Stimulated activated CD8-positive, alpha-beta memory T cell treated with anti-CD3 and anti-CD28 coated beads, Interleukin-15, amount 100 ng/mL, for 4 hours (primary cell): Measurements from ENCODE around the gene WBP2.

Source experiments
- DNase-seq, 2 donors: peaks; one replicate each; pipeline ENCODE4 v3.0.0-alpha.2; 2020; ENCODE audit warnings: low read depth in 2 of 2

Gene WBP2

DNA sequence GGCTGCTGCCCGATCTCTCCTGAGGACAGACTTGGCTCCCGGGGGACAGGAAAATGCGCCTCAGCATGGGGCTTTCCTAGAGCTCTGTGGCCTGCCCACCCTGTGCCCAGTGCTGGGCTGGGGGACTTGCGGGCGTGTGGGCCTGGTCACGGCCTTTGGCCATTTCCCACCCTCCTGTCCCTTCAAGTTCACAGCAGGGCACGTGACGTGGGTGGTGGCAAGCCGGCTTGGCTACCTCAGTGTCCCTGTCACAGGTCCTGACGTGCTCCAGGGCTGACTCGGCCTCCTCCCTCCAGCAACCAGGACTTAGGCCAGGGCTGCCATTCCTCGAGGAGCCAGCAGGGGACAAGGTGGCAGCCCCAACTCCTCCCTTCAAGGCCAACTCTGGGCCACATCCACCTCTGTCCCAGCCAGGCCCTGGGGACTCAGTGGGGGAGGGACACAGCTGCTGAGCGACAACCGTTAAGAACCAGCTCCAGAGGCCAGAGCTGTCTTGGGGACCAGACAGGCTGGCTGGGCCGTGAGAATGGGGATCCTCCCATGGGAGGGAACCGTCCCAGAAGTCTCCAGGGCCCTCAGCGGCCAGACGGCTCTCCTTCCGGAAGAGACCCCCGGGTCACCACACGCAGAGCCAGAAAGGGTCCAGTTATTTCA is 9.9 kb downstream of the WBP2 start:
- no peak for DNase-seq

DNA sequence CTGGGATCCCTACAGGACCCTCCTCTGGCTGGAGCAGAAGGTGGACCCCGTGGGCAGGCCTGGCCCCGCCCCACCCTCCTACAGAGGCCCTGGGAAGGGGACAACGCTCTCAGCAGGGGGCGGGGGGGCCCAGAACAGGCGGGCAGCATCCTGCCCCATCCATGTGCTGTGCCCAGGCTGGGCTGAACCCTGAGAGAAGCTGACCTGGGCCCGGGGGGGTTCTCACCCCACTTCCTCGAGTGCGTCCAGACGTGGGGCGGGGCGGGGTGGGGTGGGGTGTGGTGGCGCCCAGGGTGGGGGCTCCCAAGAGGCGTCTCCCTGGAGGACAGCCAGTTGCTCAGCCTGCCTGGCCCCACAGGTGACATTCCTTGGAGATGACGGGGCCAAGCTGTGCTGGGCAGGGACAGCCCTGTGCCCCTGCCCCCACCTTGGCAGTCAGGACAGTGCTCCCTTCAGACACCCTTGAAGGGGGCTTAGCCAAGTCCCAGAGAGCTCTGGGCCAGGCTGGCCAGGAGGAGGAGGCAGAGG is 10.5 kb downstream of the WBP2 start:
- no peak for DNase-seq

DNA sequence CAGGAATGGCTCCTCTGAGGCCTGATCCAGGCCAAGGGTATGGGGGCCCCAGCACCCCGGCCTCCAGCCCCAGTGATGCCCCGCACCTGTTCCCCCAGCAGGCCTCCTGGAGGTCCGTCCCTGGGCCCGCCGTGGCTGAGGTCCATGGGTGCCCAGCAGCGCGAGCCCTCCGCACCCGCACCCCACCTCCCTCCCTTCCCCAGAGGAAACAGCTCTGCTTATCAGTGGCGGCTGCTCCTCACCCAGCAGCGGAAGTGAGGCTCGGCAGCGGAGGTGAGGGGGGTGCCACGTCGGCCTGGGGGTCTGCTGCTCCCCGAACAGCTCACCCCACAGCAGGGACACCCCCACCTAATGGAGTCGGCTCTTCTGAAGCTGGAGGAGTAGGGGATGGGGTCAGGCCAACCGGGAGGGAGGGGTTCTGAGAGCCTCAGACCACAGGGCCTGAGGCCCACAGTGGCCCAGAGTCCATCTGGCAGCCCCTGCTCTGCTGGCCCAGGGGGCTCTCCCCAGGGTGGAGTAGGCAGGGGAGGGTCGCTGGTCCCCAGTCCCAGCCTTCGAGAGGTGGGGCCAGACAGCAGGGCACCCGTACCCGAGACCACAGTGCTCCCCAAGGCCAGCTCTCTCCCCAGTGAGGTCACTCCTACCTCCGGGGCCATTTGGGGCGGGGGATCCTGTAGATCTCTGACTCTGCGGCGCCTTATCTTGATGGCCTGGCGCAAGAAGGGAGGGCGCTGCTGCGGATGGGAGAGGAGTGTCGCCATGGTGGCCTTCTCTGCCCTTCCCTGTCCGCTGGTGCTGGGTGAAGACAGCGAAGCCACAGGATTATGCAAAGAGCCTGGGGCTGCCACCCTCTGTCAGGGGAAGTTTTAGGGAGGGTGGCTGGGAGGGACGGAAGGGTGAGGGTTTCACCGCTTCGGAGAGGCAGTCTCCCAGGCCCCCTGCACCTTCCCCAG is 11.3 kb downstream of the WBP2 start, which contains the start of gene UNC13D:
Gene UNC13D (minus strand): TSS at position 828 of the 953 bp plus-strand sequence. CDS start 67 bp downstream, at position 761.
- no peak for DNase-seq

- no peak for DNase-seq
Measured at GRCh38 chr17:75842963-75843576, 12.1 kb downstream of the WBP2 start.

DNA sequence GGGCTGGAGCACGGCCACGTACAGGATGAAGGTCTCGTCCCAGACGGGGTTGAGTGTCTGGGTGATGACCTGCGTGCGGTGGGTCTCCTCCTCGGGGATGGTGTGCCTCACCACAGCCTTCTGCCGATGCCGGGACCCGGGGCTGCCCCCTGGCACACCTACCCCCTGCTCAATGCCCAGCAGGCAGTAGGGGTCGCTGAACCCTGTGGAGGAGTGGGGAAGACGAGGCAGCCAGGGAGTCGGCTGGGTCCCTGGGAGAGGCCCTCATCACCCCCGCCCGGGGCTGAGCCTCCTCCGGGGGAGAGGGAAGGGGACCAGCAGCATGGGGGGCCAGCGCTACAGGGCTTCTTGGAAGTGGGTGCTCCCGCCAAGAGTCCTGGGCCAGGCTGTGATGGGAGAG is 12.7 kb downstream of the WBP2 start:
- DNase-seq = no peak

DNA sequence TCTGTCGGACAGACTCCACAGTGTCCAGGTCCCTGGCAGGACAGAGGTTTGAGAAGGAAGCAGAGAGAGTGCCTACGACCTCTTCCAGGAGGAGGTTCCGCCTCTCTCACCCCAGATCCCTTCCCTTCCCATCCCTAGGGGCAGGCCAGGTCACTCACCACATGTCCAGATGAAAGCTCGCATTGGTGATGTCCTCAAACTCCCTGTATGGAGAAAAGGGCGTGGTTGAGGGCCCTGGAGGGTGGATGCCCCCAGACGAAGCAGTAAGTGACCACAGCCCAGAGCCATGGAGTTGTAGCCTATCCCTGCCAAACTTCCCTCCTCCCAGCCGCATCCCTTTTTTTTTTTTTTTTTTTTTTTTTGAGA is 14.4 kb downstream of the WBP2 start:
- no peak for DNase-seq

GRCh38 chr17:75839942-75840798 is 15.0 kb downstream of the WBP2 start:
- DNase-seq = no peak

DNA sequence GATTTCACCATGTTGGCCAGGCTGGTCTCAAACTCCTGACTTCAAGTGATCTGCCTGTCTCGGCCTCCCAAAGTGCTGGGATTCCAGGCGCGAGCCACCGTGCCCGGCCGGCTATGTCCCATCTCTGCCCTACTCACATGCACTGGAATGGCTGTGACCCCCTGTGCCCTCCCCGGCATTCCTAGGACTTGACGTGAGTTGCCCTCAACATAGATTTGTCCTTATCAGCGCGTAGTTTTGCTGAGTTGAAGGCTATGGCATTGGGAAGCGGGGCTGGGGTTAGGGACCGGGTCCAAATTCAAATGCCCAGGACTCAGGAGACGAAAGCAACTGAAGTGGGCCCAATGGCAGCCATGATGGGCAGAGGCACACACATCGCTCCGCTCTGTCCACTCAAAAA is 16.7 kb downstream of the WBP2 start:
- DNase-seq = no peak

- no peak for DNase-seq
Measured at GRCh38 chr17:75837899-75838298, 17.2 kb downstream of the WBP2 start.

DNA sequence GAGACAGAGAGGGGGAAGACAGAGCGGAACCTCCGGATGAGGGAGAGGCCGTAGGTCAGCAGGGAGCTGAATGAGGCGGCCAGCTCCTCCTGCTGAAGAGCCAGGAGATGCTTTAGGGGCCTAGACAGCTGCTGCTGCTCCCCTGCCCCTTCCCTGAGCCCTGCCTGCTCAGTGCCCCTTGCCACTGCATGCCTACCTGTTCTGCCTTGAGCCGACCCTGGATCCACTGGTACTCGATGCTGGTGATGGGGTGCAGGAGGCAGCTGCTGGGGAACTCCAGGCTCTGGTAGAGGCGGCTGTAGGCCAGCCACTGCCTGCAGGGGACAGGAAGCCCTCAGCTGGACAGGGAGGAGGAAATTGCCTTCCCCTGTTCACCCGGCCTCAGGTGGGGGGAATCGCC is 18.5 kb downstream of the WBP2 start:
- DNase-seq = no peak

DNA sequence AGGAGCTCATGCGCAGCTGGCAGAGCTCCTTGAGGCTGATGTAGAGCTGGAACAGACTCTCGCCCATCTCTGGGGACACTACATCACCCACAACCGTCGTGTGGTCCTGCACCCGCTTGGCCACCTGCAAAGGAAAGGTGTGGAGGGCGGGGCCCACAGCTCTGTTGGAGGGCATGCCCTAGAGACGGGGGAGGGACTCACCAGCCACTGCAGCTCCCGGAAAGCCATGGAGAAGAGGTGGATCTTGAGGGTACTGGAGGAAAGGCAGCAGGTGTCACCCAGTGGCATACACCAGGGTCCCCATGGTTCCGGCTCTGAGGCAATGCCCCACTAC is 19.5 kb downstream of the WBP2 start:
- DNase-seq = no peak

DNA sequence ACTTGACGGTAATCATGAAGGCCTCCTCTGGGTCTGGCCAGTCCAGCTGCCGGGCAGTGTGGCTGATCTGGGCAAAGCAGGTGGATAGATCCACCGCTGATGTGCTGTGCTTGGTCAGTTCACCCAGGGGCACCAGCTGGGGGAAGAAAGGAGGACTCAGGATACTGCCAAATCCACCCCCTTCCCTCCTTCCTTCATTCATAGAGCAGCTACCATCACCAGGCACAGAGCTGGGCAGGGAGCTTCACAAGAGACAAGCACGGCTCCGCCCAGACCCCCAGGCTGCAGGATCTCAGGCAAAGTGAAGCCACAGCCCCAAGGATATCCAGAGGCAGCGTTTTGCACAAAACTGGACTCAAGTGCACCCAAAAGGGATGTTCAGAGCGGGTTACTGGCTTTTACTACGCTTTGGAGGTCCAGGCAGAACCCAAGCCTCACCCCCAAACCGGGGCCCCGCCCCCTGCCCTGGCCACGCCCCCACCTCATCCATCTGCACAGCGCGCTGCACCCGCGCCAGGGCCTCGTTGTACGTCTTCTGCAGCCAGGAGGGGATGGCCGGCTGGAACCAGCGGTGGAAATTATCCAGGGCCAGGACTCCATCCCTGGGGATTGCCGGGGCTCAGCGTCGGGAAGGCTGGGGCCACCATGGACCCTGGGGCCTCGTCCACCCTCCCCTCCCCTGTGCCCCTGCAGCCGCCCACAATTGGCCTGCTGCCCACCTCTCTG is 20.0 kb downstream of the WBP2 start:
- no peak for DNase-seq

GRCh38 chr17:75834279-75834920 is 20.7 kb downstream of the WBP2 start:
- DNase-seq = no peak

- no peak for DNase-seq
Measured at GRCh38 chr17:75832652-75833400, 22.3 kb downstream of the WBP2 start.

DNA sequence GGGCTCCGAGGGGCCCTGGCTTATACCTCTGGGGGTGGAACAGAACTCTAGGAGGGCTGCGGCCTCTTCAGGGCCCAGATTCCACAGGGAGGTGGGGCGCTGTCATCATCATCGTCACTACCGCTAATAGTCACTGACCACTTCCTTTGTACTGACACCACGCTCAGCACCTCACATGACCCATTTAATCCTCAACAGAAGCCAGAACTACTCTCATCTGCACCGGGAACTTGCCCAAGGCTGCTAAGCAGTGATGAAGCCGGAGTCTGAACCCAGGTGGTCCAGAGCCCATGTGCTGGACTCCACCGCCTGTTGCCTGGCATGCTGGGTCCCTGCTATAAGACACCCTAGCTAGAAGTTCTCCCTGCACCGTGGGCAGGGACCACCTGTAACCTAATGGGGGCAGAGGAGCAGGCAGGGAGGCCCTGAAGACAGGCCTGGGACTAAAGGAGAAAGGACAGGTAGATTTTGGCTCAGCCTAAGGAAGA is 22.9 kb downstream of the WBP2 start:
- no peak for DNase-seq

DNA sequence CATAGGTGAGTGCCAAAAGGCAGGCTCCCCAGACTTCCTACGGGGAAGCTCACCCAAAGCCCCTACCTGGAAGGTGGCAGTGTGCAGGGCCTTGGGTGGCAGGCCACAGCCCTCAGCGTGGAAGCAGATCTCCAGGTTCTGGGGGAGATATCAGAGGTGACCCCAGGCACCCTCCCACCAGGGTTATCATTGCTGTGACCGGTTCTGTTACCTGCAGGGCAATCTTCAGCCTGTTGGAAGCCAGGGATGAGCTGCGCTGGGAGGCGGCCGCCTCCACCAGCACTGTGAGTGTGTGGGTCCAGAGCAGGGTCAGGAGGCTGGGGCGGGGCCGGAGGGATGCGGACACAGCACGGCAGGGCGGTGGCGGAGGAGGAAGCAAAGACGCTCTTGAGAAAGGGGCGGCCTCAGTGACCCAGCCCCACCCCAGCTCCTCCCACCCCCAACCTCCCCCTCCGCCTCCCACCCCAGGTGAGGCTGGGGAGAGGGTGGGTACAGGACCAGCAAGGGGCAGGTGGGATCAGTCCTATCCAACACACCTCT is 24.0 kb downstream of the WBP2 start:
- DNase-seq = no peak

DNA sequence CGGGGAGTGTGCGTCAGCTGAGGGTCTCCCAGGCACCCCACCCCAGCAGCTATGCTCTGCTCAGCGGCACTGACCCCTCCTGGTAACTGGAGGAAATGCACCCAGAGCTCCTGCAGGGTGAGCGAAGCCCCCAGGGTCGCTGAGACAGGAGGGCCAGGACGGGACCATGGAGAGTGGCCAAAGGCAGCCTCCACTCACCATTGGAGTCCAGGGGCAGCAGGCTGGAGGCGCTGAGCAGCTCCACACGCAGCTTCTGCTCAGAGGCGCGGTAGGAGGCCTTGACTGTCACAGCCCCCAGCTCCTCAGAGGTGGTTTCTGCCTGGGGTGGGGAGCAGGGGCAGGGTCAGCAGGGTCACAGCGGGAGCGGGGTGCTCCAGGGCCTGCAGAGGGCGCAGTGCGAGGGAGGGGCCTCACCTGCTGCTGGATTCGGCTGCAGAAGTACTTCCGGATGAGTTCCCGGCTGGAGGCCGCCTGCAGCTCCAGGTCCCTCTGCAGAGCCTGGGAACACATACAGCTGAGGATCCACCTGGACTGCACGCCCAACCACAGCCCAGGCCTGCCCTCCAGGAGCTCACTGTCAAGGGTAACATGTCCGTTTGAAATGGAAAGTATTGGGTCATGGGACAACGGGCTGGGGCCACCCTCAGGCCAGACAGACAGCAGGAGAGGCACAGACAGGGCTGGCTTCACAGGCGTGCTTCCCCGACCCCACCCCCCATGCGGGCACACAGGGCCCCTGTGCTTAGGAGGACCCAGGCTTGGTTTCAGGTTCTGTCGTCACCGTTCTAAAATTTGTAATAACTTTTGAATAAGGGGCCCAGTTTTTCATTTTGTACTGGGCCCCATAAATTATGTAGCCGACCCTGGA is 24.7 kb downstream of the WBP2 start:
- DNase-seq = no peak

- no peak for DNase-seq
Measured at GRCh38 chr17:75829747-75830146, 25.4 kb downstream of the WBP2 start.
